ENCODE measurements around the gene METTL21A.

METTL21A gene

DNA sequence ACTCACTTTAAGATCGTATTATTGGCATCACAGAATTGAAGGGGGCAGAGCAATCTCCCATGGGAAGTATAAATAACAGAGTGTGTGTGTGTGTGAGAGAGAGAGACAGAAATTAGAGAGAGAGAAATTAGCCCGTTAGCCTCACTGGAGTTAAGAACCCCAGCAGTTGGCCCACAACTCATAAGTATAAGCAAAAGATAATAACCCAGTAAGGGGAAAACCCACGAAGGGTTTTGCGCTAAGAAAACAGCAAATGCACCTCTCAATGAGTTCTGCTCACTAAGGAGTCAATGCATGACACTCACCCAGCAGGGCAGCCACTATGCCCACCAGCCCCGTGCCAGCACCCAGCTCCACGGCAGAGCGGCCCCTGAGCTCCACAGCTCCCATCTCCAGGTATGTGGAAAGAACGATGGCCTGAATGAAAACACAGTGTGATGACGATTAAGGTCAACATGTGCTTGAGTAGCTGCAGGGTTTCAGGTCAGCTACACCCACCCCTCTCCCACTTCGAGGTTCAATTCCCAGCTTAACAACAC is 3.6 kb downstream of the METTL21A start:
- no peak for DNase-seq

DNA sequence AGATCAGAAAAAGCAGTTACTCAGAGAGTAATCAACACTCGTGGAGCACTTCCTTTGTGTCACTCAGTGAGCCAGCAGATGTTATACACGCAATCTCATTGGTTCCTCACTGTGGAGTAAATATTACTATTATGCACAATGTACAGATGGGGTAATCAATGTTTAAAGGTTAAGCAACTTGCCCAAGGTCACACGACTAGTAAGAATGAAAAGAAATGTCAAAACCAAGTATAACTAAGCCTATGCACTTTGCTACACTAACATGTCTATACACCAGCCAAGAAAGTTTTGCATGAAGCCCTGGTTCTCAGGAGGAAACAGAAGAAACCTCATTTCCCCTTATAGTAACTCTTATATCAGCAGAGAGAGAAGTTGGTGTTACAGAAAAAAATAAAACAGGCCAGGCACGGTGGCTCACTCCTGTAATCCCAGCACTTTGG is 5.4 kb downstream of the METTL21A start:
- no peak for DNase-seq

DNA sequence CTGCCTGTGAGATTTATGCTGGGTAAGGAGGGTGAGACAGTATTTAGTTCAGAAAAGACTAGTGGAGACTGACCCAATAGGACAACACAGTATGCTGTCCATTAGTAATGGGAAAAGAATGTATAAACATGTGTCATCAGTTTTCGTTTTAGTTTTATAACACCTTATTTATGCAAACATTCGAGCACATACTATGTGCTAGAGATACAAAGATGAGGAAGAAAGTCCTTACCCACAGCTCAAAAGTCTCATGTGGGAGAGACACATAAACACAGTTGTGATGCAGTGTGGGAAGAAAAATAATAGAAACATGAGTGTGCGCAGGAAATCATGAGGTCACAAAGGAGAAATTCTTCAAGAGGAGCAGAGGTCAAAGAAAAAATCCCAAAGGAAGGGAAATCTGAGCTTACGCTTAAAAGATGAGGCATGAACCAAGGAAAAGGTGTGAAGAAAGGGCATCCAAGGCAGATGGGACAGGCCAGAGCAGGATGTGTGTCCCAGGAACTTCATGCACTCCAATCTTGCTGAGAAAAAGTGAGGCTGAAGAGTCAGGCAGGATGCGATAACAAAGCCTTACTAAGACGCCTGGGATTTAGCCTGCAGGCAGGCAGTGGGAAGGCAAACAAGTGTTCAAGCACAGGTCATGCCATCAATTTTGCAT is 8.1 kb downstream of the METTL21A start:
- DNase-seq = peak; percentile 67 to 94

DNA sequence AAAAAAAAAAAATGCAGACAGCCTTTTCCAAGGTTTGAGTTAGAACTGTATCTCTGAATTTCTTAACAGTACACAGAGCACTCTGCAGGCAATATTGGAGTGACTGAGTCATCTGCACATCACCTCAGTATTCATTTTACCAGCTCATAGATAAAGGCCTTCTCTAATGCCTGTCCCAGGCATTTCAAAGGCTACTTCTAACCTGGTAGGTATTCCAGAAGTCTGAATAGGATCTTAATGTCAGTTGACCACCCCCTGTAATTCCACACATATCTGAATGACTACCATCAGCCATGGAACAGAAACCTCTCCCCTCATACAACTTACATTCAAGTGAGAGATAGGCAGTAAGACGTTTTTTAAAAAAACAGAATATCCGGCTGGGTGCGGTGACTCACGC is 9.0 kb downstream of the METTL21A start:
- peak in 1 of 2 experiments; percentile 60 for DNase-seq

DNA sequence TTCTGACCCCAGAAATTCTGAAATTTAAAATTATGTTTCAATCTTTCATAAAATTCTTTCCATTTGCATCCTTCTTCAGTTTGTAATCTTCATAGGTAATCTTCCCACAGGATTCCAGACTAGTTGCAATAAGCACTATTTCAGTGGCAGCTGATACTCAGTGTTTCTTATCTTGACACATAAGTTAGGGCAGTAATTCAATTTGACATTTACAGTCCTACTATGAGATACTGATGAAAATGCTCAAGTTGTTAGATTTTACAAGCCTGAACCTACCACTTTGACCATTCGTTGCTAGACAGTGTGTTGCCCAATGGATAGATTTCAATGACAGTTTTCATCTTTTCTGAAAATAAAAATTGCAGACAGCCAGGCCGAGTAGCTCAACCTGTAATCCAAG is 10.4 kb downstream of the METTL21A start:
- DNase-seq = no peak

DNA sequence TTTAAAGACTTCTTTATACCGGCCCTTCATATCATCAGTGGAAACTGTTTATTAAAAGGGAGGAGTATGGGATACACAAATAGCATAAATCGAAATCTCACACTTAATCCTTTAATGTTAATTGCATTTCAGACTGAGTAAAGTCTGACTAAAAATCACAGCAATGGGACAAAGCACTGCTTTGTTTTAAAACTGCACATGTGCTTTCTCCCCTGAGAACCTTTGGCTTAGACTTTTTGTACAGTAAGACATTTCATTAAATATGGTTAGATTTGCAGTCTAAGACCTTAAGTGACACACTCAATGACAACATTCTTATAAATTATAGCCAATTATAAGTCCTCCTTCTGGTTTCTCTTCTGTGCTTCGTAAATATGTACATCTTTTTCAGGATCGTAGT is 12.5 kb downstream of the METTL21A start:
- DNase-seq = no peak

DNA sequence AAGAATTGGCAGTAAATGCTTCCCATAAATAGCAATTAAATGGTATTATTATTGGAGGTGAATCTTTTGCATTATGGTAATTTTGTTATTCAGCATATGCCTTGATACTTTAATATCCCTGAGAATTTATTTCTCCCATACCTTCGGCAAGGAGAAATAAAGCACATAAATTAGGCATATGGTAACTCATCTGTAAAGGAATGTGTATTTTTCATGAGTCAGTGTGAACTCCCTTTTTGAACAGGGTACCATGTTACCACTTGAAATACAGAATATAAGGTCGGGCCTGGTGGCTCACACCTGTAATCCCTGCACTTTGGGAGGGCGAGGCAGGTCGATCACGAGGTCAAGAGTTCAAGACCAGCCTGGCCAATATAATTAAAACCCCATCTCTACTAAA is 18.4 kb downstream of the METTL21A start:
- DNase-seq = no peak

DNA sequence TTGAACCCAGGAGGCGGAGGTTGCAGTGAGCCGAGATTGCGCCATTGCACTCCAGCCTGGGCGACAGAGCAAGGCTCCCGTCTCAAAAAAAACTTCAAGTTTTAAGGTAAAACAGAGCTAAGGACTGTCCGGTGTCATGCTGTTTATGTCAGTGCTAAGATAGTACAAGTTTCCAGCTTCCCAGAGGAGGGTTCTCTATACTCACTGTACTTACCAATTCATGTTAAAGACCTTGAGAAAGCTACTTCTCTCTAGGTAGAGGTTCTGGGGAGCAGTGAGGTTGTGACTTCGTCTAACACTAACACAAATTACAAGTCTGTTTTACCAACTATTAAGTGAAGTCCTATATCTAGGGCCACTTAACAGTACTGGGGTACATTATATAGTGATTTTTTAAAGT is 18.8 kb downstream of the METTL21A start:
- no peak for DNase-seq

DNA sequence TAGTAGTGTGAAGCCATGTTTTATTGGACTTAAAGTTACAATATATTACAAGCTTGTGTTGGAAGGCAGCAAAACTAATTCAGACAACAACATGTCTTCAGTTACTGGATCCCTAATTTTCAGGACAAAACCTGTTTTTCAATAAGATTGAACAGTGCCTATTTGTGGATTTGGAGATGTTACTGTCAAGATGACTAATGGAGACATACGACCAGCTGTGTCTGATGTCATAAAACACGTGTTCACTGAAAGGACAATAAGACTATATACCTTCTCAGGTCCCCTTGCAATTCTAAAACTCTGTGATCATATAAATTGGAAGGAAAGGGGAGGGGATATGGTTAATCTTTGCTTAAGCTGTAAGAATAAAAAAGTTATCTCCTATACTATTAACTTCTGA is 21.7 kb downstream of the METTL21A start:
- DNase-seq = no peak

DNA sequence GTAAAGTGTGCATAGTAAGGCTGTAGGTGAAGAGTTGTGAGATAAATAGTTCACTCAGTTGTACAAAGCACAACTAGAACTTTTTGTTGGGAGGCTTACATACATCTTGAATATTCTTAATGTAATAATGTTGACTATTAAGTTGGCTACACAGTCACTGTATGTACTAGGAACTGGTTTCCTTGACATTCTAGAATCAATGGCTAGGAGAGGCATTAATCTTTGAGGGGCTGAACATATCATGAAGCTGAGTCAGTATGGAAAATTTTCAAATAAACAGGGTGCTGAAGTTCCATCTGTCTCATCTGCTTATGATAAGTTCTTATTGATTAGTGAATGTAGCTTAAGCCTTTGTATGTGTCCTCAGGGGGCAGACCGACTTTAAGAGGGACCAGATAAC is 23.4 kb downstream of the METTL21A start:
- no peak for DNase-seq

DNA sequence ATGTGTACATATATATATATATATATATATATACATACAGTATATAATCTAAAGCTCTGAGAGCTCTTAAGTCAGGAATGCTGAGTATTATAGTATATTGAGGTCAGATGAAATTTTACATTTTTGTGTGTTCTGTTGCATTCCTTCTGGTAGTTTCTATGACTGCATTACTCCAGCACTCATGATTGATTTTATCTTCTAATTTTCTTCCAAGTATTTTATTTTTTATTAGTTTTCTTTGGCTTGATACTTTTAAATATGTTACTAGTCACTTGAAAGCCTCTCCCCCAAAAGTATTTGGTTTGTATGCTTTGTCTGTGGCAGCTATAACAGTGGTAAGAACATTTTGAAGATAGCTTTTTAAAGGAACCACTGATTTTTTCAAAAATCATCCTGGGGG is 25.0 kb downstream of the METTL21A start:
- DNase-seq = no peak

DNA sequence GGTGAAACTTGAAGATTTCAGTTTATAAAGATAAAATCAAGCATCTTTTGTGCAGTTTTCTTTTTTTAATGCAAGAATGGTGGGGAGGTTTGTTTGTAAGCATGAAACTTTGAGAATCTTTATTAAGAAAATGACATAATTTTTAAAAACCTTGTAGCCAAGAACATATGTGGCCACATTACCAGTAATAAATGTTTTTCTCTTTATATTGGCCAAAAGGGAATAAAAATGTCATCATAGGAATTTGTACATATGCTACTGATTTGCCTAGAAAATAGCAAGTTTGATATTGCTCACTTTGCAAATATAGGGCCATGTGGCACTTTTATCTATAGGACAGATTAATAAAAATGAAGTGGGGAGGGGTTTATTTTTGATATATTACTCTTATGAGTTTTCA is 25.6 kb downstream of the METTL21A start:
- no peak for DNase-seq

DNA sequence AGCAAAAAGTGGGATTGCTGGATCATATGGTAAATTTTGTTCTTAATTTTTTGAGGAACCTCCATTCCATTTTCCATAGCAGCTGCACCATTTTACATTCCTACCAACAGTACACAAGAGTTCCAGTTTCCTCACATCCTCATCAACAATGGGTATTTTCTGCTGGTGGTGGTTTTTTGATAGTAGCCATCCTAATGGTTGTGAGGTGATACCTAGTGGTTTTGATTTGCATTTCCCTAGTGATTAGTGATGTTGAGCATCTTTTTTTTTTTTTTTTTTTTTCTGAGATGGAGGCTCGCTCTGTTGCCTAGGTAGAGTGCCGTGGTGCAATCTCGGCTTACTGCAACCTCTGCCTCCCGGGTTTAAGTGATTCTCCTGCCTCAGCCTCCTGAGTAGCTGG is 30.5 kb downstream of the METTL21A start:
- no peak for DNase-seq

DNA sequence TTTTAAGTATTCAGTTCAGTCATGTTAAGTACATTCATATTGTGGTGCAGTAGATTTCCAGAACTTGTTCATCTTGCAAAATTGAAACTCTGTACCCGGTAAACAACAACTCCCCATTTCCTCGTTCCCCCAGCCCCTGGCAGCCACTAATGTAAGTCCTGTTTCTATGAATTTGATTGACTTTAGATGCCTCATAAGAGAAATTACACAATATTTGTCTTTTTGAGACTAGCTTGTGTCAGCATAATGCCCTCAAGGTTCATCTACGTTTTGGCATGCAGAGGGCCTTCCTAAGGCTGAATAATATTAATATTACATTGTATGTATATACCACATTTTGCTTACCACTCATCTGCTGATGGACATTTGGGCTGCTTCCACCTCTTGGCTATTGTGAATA is 30.9 kb downstream of the METTL21A start:
- DNase-seq = no peak

DNA sequence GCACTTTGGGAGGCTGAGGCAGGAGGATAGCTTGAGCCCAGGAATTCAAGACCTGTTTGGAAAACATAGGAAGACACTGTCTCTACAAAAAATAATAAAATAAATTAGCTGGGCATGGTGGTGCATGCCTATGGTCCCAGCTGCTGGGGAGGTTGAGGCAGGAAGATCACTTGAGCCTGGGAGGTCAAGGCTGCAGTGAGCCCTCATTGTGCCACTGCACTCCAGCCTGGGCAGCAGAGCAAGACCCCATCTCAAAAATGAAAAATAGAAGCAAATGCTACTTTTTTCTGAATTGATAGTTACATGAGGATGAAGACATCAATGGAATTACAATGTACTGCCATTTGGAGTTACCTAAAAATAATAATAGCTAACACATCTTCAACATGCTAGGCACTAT is 31.9 kb downstream of the METTL21A start:
- no peak for DNase-seq

DNA sequence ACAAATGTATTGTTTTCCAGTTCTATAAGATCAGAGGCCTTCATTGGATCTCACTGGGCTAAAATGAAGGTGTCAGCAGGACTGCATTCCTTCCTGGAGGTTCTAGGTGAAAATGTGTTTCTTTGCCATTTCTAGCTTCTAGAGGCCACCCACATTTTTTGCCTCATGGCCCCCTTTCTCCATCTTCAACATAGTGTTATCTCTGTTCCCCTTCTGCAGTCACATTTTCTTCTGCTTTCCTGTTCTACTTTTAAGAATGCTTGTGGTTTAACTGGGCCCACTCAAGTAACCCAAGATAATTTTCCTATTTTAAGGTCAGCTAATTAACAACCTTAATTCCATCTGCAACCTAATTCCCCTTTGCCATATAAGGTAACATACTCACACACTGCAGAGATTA is 36.1 kb downstream of the METTL21A start:
- DNase-seq = no peak

DNA sequence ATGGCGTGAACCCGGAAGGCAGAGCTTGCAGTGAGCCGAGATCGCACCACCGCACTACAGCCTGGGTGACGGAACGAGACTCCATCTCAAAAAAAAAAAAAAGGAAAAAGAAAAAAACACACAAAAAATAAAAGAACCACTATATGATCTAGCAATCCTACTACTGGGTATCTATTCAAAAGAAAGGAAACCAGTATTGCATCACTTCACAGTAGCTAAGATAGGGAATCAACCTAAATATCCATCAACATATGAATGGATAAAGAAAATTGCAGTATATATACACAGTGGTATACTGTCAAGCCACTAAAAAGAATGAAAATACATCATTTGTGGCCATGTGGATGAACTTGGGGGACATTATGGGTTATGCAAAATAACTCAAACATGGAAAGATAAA is 37.9 kb downstream of the METTL21A start:
- DNase-seq = no peak

DNA sequence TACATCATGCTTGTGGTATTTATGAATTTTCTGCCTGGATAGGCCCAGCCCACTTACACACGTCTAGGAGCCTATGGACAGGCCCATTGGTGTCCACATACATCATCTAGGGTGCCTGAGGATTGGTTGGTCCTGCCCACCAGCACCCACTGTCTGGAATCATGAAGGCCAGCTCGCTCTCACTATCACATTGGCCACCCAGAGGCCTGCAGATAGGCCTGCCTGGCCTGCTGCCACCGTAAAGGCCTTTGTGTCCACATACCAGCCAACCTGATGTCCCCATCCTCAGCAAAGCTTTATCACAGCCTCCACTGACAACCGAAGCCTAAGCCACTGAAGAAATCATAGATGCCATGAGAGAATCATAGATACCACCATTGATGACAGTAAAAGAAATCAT is 40.2 kb downstream of the METTL21A start:
- DNase-seq = no peak

DNA sequence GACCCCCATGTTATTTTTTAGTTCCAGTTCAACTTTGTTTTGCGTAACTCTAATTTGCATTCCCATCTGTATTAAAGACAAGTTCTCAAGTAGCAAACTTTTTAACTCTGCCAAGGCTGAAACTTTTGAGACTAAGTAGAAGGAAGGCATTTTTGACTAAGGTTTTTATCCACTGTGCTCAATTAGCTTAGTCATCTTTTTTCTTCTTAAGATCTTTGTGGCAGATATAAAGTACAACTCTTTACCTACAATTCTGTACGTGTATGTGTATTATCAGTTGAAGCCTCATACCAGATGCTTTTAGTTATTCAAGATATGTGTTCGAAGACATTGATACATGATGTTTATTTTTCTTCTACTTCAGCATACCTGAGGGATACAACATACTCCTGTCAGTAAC is 53.8 kb downstream of the METTL21A start:
- DNase-seq = no peak

DNA sequence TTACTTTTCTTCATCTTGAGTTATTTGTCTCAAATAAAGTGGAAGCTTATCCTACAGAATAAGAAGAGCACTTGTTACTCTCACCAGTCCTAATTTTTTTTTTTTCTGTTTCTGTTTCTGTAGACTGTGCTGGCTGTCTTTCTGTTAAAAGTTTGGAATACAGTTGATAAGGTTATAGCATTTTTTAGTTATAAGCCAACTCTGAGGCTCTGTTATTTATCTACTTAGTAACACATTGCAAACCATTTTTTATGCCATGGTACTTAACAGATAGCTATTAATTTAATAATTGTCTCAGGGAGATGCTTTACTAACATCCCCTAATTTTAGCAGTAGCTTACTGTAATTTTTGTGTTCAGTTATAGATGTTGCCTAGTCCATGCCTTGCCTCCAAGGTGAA is 57.5 kb downstream of the METTL21A start:
- no peak for DNase-seq

DNA sequence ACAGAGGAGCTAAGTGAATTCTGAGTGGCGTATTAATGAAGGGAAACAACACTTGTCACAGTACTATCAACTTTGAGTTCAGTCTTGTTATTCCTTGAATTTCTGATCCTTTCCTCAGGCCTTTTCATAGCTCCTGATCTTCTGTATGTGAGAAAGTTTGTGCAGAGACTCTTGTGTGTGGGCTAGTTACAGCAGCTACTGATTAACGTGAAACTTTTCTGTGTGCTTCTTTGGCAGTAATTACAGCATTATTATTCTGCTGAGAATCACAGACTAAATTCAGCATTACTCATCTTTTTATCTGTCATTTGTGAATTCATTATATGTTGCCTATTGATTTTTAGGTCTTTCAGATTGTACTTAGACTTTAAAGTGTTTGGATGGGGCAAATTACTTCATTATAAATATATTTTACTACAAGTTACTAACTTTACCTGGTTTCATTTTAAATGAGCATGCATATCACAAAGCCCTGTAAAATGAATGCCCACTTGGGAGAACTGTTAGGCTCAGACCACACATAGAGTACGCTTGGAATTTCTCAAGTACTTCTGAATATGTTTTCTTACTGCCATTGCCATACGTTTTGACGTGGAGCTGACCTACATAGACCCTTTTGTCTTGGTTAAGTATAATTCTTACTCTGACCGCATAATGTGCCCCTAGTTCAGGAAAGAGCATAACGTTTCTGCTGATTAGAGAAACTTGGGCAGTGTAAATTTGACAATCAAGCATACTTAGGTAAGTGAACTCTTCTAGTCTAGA is 59.3 kb downstream of the METTL21A start:
- no peak for DNase-seq

Data from SW 1271 (cell line).